Stimulated activated CD4-positive, alpha-beta T cell treated with anti-CD3 and anti-CD28 coated beads, Interleukin-15, amount 100 ng/mL, for 48 hours (primary cell): Measurements from ENCODE around the gene EVPLL.
A peak's percentile ranks its signal among the peaks of the same experiment; 100 is the strongest.
"Not testable (repeated sequence)": the region's sequence is repeated elsewhere in the genome, so short reads cannot be mapped to it uniquely, and the experiment has no call there.

Source experiments
- DNase-seq, 2 donors: peaks; one replicate each; pipeline ENCODE4 v3.0.0-alpha.2; 2020; ENCODE audit warnings: low read depth in 2 of 2

Gene EVPLL

GRCh38 chr17:18379246-18380146 lies 1.9 kb downstream of the EVPLL start:
- no peak for DNase-seq

DNA sequence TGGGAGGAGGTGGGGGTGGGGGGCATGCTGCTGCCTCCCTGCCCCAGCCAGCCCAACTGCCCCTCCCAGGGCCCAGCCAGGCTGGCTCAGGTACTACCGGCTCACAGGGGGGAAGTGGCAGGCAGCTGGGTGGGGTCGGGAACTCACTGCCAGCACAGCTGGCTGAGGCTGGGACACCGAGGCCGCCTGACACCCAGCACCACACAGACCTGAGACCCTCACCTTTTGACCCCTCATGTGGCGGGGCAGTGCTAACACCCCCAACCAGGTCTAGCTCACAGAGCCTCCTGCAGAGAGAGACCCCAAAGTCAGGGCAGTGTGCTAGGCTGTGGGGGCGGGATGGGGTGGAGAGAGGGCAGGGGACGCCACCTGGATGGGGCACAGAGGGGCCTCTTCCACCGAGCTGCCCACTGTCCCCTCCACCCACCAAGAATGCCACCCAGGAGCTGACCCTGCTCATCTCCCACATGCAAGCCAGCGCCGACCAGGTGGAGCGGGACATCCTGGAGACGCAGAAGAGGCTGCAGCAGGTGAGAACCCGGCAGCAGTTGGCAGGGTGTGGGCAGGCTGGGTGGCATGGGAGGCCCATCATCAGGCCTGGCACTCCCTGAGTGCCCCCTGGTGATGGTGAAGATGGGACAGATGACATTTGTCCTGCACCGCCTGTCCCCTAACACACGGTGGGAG lies 3.0 kb downstream of the EVPLL start:
- no peak for DNase-seq

GRCh38 chr17:18381158-18381952 lies 3.8 kb downstream of the EVPLL start:
- no peak for DNase-seq

- DNase-seq, result no peak
These were observed 4.3 kb downstream of the EVPLL start for GRCh38 chr17:18381953-18382245.

DNA sequence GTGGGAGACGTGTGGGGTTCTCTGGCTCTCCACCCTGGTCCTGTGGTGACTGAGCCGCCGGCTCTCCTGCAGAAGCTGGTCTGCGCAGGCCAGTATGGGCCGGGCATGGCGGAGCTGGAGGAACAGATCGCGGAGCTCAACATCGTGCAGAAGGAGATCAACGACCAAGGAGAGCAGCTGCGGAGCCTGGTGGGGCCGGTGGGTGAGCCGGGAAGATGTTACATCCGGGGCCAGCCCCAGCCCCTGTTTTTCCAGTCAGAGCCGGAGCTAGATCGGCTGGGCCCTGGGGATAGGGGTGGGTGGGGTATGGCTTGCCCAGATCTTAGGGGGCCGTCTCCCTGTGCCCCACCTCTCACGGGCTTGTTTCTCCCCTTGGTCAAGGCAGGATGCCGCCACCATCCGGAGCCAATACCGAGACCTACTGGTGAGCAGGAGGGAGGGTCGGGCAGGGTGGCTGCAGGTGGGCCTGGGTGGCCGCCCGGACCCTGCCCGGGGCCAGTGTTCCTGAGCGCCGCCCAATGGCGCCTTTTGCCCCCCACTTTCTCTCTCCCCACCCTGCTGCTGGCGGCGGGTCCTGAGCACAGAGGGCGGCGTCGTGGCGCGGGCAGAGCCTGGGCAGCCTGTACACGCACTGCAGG lies 5.0 kb downstream of the EVPLL start:
- DNase-seq, result no peak

DNA sequence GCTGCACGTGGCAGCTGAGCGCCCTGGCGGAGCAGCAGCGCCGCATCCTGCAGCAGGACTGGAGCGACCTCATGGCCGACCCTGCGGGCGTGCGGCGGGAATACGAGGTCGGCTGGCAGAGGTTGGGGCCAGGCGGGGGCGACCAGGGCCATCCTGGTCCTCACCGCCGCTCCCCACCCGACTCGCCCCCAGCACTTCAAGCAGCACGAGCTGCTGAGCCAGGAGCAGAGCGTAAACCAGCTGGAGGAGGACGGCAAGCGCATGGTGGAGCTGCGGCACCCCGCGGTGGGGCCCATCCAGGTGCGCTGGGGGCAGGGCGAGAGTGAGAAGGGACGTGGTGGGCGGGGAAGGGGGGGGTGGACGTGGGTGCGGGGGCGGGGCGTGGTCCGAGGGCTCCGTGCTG lies 5.5 kb downstream of the EVPLL start:
- not testable (repeated sequence) for DNase-seq

DNA sequence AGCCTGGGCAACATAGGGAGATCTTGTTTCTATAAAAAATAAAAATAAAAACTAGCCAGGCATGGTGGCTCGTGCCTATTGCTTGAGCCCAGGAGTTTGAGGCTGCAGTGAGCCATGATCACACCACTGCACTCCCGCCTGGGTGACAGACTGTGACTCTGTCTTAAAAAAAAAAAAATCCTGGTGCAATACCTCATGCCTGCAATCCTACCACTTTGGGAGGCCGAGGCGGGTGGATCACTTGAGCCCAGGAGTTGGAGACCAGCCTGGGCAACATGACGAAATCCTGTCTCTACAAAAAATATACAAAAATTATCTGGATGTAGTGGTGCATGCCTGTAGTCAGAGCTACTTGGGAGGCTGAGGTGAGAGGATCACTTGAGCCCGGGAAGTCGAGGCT lies 6.7 kb downstream of the EVPLL start:
- DNase-seq, result not testable (repeated sequence)

GRCh38 chr17:18387583-18387982 lies 10.0 kb downstream of the EVPLL start:
- not testable (repeated sequence) for DNase-seq

DNA sequence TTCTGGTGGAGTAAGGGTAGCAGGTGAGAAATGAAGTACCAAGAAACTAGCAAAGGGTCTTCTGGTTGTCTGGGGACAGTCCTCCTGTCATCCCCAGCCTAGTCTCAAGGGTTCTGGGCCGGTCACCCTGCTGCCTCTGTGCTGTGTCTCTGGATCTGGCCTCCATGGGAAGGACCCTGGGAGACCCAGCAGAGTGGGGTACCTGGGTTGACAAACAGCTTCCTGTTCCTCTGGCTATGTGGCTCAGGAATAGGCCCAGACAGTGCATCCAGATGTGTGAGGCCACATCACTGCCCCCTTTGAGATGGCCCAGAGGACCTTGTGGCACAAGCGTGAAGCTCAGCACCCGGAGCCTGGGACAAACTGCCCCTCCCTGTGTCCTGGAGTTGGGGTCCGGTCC lies 10.7 kb downstream of the EVPLL start:
- not testable (repeated sequence) for DNase-seq

- not testable (repeated sequence) for DNase-seq
These were observed 11.2 kb downstream of the EVPLL start for GRCh38 chr17:18388728-18389127.

DNA sequence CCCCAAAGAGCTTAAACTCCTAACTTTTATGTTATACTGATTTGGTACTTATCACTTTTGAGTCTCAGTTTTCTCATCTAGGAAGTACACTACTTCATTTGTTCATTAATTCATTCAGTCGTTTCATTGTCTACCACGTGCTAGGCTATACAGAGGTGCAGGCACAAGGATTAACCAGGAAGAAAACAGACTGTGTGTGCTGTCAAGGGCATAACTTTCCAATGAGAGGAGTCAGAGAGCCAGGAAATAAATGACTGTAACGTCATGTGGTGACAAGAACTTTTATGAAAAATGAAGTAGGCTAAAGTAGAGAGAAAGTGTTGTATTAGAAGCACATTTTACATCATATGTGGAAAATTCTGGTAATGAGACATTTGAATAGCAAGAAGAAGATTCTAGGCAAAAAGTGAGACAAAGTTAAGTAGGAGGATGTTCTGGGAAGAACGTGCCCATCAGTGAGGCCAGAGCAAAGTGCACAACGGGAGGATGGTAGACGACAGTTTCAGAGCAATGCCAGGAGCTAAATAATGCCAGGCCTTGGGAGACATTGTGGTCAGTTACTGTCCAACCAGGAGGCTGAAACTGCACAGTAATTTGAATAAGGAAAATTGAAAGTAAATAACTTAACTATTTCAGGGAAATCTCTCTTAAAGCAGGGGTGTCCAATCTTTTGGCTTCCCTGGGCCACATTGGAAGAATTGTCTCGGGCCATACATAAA lies 24.5 kb downstream of the EVPLL start:
- DNase-seq, result not testable (repeated sequence)

DNA sequence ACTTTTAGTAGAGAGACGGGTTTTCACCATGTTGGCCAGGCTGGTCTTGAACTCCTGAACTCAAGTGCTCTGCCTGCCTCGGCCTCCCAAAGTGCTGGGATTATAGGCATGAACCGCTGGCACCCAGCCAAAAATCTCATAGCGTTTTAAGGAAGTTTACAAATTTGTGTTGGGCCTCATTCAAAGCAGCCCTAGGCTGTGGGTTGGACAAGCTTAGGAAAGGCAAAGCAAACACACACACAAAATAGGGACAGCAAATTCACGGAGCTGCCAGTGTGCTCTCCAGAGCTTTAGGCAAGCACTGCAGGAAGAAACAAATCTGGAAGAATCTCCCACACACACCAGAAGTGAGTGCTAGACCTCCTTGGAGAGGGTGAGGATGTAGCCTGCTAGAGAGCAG lies 25.6 kb downstream of the EVPLL start:
- not testable (repeated sequence) for DNase-seq

DNA sequence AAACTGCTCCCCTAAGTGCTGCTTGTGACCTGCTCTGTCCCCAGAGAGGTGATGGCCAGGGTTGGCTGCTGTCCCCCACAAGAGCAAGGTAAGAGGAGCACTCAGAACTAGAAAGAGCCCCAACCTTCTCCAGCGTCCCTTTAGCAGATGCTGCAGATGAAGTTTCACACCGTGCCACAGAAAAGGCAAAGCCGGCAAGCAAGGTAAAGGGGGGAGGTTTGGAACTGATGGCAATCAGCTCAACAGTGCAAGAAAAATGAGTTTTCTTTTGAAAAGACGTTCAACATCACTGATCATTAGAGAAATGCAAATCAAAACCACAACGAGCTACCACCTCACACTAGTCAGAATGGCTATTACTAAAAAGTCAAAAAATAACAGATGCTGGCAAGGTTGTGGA lies 26.0 kb downstream of the EVPLL start:
- DNase-seq, result not testable (repeated sequence)

- not testable (repeated sequence) for DNase-seq
These were observed 31.3 kb downstream of the EVPLL start for GRCh38 chr17:18408906-18409305.

DNA sequence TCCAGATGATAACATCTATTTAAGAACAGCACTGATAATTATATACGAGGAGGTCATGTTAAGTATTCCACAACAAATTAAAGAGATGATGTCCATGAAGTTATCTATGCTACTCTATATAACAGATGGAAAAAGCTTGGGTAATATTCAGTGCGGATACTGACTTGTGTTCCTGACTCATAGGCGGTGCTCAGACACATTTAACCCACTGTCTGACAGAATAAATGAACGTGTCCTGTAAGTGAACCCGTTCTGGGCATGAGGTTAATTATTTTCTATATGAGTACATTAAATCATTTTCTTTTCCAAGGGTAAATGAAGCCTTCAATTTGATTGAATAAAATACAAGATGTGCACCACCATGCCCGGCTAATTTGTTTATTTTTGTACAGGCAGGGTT lies 31.7 kb downstream of the EVPLL start:
- DNase-seq, result not testable (repeated sequence)

DNA sequence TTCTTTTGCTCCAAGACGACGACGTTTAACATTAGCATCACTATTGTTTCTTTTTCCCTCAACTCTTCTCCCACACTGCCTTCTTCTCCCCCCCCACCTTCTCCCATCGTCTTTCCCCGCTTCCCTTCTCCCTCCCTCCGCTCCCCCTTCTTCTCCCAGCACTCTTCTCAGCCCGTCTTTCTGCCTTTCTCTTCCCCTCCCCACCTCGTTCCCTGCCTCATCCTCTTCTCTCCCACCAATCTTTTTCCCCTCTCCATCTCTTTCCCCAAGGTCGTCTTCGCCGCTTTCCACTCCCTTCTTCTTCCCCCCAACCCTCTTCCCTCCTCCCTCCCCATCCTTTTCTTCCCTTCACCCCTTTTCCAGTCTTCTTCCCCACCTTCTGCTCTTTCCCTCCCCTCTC lies 33.2 kb downstream of the EVPLL start:
- DNase-seq, result not testable (repeated sequence)

DNA sequence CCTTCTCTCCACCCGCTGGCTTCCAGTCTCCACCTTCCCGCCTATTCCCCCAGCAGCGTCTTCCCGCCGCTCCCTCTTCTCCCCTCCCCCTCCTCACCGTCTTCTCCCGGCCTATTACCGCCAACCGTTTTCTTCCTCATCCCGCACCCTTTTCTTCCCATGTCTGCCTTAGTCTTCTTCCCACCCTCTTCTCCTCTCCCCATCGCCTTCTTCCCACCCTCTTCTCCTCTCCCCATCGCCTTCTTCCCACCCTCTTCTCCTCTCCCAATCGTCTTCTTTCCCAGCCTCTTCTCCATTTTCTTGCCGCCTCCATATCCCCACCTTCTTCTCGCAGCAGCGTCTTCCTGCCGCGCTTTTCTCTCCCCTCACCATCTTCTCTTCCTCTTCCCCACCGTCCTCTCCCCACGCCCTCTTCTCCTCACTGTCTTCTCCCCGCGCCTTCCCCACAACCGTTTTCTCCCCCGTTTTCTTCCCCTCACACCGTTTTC lies 33.8 kb downstream of the EVPLL start:
- DNase-seq, result peak in 1 of 2 donors; percentile 7

DNA sequence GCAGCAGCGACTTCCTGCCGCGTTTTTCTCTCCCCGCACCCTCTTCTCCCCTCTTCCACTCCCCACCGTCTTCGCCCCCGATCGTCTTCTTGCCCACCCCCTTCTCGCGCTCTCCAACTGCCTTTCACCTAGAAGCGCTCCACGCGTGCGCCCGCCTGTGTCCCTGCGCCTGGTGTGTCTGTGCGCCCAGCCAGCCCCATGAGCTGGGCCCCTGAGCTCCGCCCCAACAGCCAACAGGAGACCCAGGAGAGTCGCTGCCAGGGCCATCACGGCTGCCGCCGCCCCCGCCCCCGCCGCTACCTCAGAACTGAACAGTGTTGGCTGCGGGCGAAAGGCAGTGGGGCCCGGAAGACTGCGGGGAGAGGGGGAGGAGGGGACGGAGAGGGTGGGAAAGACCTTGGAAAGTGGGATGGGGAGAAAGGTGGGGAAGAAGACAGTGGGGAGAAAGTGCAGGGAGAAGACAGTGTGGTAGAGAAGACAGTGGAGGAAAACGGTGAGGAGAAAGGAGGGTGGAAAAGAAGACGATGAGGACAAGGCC lies 34.5 kb downstream of the EVPLL start:
- not testable (repeated sequence) for DNase-seq

DNA sequence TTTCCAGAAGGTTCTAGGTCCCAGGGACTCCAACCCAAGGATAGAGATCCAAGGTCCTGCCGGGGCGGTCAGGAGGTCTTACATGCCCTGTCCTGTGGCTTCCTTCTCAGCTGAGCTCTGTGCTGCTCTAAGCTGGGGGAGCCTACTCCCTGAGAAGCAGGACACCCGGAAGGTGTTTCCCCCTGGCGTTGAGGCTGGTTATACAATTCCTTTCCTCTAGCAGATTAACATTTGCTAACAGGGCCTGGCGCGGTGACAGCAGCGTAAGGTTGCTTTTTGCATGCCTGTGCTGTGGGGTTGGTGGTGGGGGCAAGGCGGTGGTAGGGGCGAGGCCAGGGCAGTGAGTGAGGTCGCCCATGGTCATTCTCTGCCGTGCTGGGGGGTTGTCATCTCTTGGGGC lies 43.9 kb downstream of the EVPLL start:
- not testable (repeated sequence) for DNase-seq

DNA sequence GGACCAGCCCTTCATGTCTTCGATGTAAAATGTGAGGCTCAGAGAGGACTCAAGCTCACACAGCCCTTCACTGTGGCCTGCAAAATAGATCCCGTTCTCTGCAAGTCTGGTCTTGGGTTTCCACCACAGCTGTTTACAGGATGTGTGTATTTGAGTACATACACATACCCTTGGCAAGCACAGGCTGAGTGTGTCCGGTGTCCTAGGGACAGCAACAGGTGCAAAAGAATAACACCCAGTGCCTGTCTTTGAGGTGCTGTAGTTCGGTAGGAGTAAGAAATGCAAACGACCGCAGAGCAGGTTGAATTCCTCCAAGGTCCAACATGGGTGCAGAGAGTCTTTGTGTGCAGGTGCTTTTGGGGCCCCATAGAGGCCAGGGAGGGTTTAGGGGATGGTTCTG lies 44.9 kb downstream of the EVPLL start:
- not testable (repeated sequence) for DNase-seq

DNA sequence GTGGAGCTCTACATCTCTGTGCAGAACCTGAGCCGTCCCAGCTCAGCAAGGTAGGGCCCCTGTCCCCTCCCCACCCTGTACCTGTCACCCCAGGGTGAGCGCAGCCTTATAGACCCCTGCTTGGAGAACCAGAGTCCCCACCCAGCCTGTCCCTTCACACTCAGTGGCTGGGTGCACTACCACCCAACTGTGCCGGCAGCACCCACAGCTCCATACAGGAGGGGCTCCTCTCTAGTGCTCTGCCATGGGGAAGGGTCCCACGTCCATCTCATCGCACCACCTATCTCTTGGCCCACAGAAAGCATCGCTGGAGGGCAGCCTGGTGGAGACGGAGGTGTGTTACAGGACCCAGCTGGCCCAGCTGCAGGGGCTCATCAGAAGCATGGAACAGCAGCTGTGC lies 45.4 kb downstream of the EVPLL start:
- not testable (repeated sequence) for DNase-seq
